Endothelial cell of umbilical vein (primary cell): Measurements from ENCODE around the gene ZBTB48. TPM values are rescaled to one million over a fixed set of nuclear protein-coding genes. Genes with fewer than 3 reads are reported as not detected.
A peak's percentile ranks its signal among the peaks of the same experiment; 100 is the strongest.

ENCODE experiments used
- BruUV-seq: library from RNA; stranded (reverse); fragments of 400-500 nt; replicated peaks from 2 replicates; lab custom pipeline; 2021; lab: Mats Ljungman, UMichigan
- CTCF ChIA-PET: fragments of 300-600, 350-600 bp; sonication (Branson Sonifier 250); formaldehyde crosslinking; loops from one replicate; lab custom pipeline; 2021; ENCODE audit warnings: antibody characterized with exemption, inconsistent platforms; lab: Charles Lee
- POLR2A ChIA-PET: fragments of 300-600, 350-600 bp; sonication (Branson Sonifier 250); formaldehyde crosslinking; loops from one replicate; lab custom pipeline; 2021; ENCODE audit warnings: antibody characterized with exemption, inconsistent platforms; lab: Charles Lee
- DNase-seq: peaks from one replicate; pipeline ENCODE4 v3.0.0-alpha.2; 2011; ENCODE audit warnings: low read depth, low spot score
- FAIRE-seq: peaks from 2 replicates; lab custom pipeline; 2011; peaks lifted over from hg19 to GRCh38; lab: Jason Lieb, UNC
- H2AFZ ChIP-seq: 2 replicates; pipeline ENCODE4 v1.6.0; 2012; ENCODE audit warnings: low read depth, low read length, control low read depth, inconsistent platforms
- H3K27ac ChIP-seq: 2 replicates; pipeline ENCODE4 v1.5.1; 2011; ENCODE audit warnings: low read depth, mild to moderate bottlenecking, control low read depth, low read length, moderate library complexity; ENCODE audit not compliant: insufficient read depth
- H3K27me3 ChIP-seq, 2 experiments: 2 replicates each; pipeline versions ENCODE4 v1.6.0 to v1.6.1; 2011; ENCODE audit warnings: low read length in 2 of 2, mixed read lengths in 1 of 2; ENCODE audit not compliant: control insufficient read depth in 2 of 2, insufficient read depth in 2 of 2
- H3K36me3 ChIP-seq, 2 experiments: 2 replicates in 1 of 2; 3 replicates in 1 of 2; pipeline ENCODE4 v1.5.1; 2011; ENCODE audit warnings: low read length in 2 of 2, mild to moderate bottlenecking in 1 of 2, moderate library complexity in 1 of 2; ENCODE audit not compliant: control insufficient read depth in 2 of 2, insufficient read depth in 2 of 2; ENCODE audit errors: extremely low read depth in 1 of 2
- H3K4me1 ChIP-seq: 3 replicates; pipeline ENCODE4 v1.5.1; 2011; ENCODE audit warnings: mild to moderate bottlenecking, low read length; ENCODE audit not compliant: control insufficient read depth, insufficient read depth; ENCODE audit errors: extremely low read depth
- H3K4me2 ChIP-seq: 2 replicates; pipeline ENCODE4 v1.6.1; 2011; ENCODE audit warnings: low read length, control low read depth, mixed read lengths; ENCODE audit not compliant: insufficient read depth
- H3K4me3 ChIP-seq, 3 experiments: fragments of 200-600 bp in 1 of 3; sonication (generic), shearing (Covaris generic) in 1 of 3; replicated peaks in 1 of 3; 2 replicates each; pipeline ENCODE4 v1.5.1; 2011 to 2016; ENCODE audit warnings: control low read depth in 3 of 3, low read length in 3 of 3, mild to moderate bottlenecking in 2 of 3, inconsistent platforms in 1 of 3, low read depth in 1 of 3, moderate library complexity in 1 of 3; ENCODE audit not compliant: insufficient read depth in 1 of 3
- H3K79me2 ChIP-seq: 2 replicates; pipeline ENCODE4 v1.6.0; 2012; ENCODE audit warnings: low read length, inconsistent platforms; ENCODE audit not compliant: control insufficient read depth, insufficient read depth
- H3K9ac ChIP-seq: replicated peaks from 2 replicates; pipeline ENCODE3; 2011; ENCODE audit warnings: low read length, control low read depth; ENCODE audit not compliant: insufficient read depth; ENCODE audit errors: extremely low read depth
- H3K9me1 ChIP-seq: replicated peaks from 3 replicates; pipeline ENCODE4 v1.6.0; 2011; ENCODE audit warnings: mild to moderate bottlenecking, low read length; ENCODE audit not compliant: control insufficient read depth, insufficient read depth; ENCODE audit errors: extremely low read depth
- H3K9me3 ChIP-seq: replicated peaks from 2 replicates; pipeline ENCODE4 v1.5.1; 2012; ENCODE audit warnings: low read length, inconsistent platforms; ENCODE audit not compliant: control insufficient read depth, insufficient read depth
- H4K20me1 ChIP-seq: replicated peaks from 2 replicates; pipeline ENCODE3; 2011; ENCODE audit warnings: mild to moderate bottlenecking, low read length; ENCODE audit not compliant: control insufficient read depth, insufficient read depth; ENCODE audit errors: extremely low read depth
- EZH2 ChIP-seq: IDR thresholded peaks from 2 replicates; pipeline ENCODE4 v1.6.1; 2012; ENCODE audit warnings: borderline replicate concordance, low read depth, mild to moderate bottlenecking, moderate library complexity, low read length, inconsistent platforms; ENCODE audit not compliant: severe bottlenecking
- FOS ChIP-seq: IDR thresholded peaks from 2 replicates; pipeline ENCODE4 v1.6.1; 2011; ENCODE audit warnings: mild to moderate bottlenecking, low read length, moderate library complexity, borderline replicate concordance; ENCODE audit not compliant: insufficient read depth
- GATA2 ChIP-seq: IDR thresholded peaks from 2 replicates; pipeline ENCODE4 v1.7.0; 2011; ENCODE audit warnings: low read depth, mild to moderate bottlenecking, moderate library complexity, mixed read lengths, low read length; ENCODE audit not compliant: insufficient read length, insufficient read depth
- JUN ChIP-seq: IDR thresholded peaks from 2 replicates; pipeline ENCODE4 v1.6.1; 2011; ENCODE audit warnings: borderline replicate concordance, low read depth; ENCODE audit not compliant: insufficient read length, insufficient read depth
- MYC ChIP-seq: IDR thresholded peaks from one replicate; pipeline ENCODE4 v1.6.1; 2011; ENCODE audit warnings: mild to moderate bottlenecking, low read depth, low read length
- POLR2A ChIP-seq: IDR thresholded peaks from 2 replicates; pipeline ENCODE4 v1.6.1; 2012; ENCODE audit warnings: low read depth, mild to moderate bottlenecking, control low read depth, low read length
- dilution Hi-C: fragments of 300-500 bp; cut with MboI; formaldehyde crosslinking; loops from one replicate; pipeline ENCODE4 v1.15.0; 2019; ENCODE audit warnings: low sequenced_read_pairs; ENCODE audit not compliant: extremely low pct_ligation_motif_present
- intact Hi-C: fragments of 100-400 bp; cut with micrococcal nuclease; formaldehyde crosslinking; loops from one replicate; pipeline ENCODE4 v1.10.0; 2022
- polyA plus RNA-seq, 4 experiments: library from polyadenylated mRNA; depleted of rRNA in 3 of 4; stranded (reverse) in 3 of 4; unstranded in 1 of 4; fragments of >200 nt; gene quantifications; 2 replicates each; pipeline versions ENCODE4 v1.2.1 to v1.2.3, GENCODE V29; 2011 to 2012; ENCODE audit warnings: missing spikeins in 1 of 4
- total RNA-seq: library from RNA; stranded (reverse); gene quantifications from 2 replicates; pipeline ENCODE4 v1.2.3, GENCODE V29; 2021
- TF ChIP-seq, protein P1 (sequence below), 2 donors: IDR thresholded peaks; 1 replicate in 1 of 2; 2 replicates in 1 of 2; pipeline ENCODE4 v1.5.1; 2011; ENCODE audit warnings: low read length in 2 of 2, mild to moderate bottlenecking in 2 of 2, moderate library complexity in 2 of 2, control low read depth in 1 of 2, inconsistent platforms in 1 of 2, low read depth in 1 of 2; ENCODE audit not compliant: insufficient read depth in 1 of 2; ENCODE audit errors: extremely low read depth in 1 of 2
- TF ChIP-seq, protein P2 (sequence below): IDR thresholded peaks from 2 replicates; pipeline ENCODE4 v1.6.1; 2011; ENCODE audit not compliant: insufficient read depth, insufficient read length

Gene ZBTB48
- total and polyA plus RNA-seq, 2 donors (not counting 3 experiments of a cell fraction or from before 2014, with no cell fraction given), result 20.9 to 25.1 TPM

DNA sequence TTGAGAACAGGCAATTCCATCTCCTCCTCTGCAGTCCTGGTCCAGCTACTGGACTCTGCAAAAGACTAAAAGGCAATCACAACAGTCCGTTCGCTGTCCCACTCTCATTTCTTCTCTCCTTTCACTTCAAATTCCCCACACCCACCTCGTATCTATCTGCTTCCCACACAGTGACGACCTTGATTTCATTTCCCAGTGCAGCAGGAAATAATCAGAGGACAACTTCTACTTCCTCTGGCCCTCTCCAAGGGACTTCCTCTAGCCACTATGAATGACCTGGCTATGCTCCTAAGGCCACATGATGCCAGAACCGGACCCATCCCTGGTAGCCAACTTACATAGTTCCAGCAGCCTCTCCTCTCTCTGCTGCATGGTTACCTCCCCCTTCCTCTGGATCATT, 33.5 kb upstream of the ZBTB48 start:
- dilution Hi-C loops, result no loop called here

More for the DNA sequence above, 33.5 kb upstream of the ZBTB48 start:
- POLR2A ChIA-PET, result no interaction called here
- H3K9me1 ChIP-seq, result no peaks in the 10 kb centered on the region
- no peak overlapping the region for H2AFZ ChIP-seq
- H3K79me2 ChIP-seq, result peaks cover 7% of the 10 kb centered on the region
- intact Hi-C loops, result loop anchor here (1.0 kb wide), 1 partner anchor 8 kb away; the partner anchor contains the start of gene NOL9
- H3K9me3 ChIP-seq, result no peaks in the 10 kb centered on the region
- H3K27me3 ChIP-seq, result no peaks in the 10 kb centered on the region
- TF ChIP-seq MYC, result no peak
- TF ChIP-seq, protein P1, sequence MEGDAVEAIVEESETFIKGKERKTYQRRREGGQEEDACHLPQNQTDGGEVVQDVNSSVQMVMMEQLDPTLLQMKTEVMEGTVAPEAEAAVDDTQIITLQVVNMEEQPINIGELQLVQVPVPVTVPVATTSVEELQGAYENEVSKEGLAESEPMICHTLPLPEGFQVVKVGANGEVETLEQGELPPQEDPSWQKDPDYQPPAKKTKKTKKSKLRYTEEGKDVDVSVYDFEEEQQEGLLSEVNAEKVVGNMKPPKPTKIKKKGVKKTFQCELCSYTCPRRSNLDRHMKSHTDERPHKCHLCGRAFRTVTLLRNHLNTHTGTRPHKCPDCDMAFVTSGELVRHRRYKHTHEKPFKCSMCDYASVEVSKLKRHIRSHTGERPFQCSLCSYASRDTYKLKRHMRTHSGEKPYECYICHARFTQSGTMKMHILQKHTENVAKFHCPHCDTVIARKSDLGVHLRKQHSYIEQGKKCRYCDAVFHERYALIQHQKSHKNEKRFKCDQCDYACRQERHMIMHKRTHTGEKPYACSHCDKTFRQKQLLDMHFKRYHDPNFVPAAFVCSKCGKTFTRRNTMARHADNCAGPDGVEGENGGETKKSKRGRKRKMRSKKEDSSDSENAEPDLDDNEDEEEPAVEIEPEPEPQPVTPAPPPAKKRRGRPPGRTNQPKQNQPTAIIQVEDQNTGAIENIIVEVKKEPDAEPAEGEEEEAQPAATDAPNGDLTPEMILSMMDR (IDR thresholded peaks at IDR 0.05; ENCODE audit: extremely low read depth in 1 of 2, insufficient read depth in 1 of 2, low read depth in 1 of 2, low read length in 2 of 2), result no peak
- TF ChIP-seq JUN, result no peak
- TF ChIP-seq FOS, result no peak
- TF ChIP-seq, protein P2, sequence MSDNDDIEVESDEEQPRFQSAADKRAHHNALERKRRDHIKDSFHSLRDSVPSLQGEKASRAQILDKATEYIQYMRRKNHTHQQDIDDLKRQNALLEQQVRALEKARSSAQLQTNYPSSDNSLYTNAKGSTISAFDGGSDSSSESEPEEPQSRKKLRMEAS, result no peak
- TF ChIP-seq POLR2A, result no peak
- no peak for TF ChIP-seq EZH2
- no peak for TF ChIP-seq GATA2
- H3K9ac ChIP-seq, result no peak overlapping the region
- FAIRE-seq (no peak), DNase-seq (no peak)
- CTCF ChIA-PET, result interaction anchor here (1.0 to 1.4 kb wide), 2 partner anchors 55 to 60 kb away, joined by 4 read pairs; partner anchors contain the start of gene PLEKHG5
- peaks cover 0 to 15% of the 10 kb centered on the region in 2 experiments for H3K36me3 ChIP-seq
- no peaks in the 10 kb centered on the region for H4K20me1 ChIP-seq
- no TSS peak for BruUV-seq
- H3K4me3 ChIP-seq, result no peak overlapping the region
- H3K27ac ChIP-seq, result peak overlapping the region; percentile 35
- H3K4me1 ChIP-seq, result peaks cover 35% of the 10 kb centered on the region
- peak overlapping the region; percentile 7 for H3K4me2 ChIP-seq
